ENCODE measurements around the gene TXNRD2.
"Not testable (repeated sequence)": the region's sequence is repeated elsewhere in the genome, so short reads cannot be mapped to it uniquely, and the experiment has no call there.

Gene TXNRD2

DNA sequence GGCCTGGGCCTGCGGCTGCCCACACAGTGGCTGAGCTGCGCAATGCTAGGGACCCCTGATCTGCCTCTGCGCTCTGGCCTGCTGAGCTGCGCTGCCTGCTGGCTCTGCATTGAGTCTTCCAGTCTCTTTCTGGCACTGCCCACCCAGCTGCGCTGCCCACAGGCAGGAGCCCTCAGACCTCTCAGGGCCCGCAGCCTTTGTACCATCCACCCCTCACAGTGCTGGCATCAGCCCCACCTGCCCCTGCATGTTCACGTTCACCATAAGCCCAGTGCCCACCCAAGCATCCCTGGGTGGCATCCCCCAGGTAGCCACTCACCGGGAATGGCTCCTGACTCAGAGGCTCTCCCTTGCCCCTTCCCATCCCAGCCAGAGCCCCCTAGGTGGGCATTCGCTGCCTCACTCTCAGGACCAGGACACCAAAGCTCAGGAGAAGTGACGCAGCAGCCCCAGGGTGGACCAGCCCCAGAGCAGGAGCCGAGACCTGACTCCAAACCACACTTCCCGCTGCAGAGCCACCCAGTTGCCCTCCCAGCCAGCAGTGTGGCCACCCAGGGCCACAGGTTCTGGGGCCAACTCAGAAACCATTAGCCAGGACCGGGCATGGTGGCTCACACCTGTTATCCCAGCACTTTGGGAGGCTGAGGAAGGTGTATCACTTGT, 21.8 kb downstream of the TXNRD2 start:
- DNase-seq = no peak

DNA sequence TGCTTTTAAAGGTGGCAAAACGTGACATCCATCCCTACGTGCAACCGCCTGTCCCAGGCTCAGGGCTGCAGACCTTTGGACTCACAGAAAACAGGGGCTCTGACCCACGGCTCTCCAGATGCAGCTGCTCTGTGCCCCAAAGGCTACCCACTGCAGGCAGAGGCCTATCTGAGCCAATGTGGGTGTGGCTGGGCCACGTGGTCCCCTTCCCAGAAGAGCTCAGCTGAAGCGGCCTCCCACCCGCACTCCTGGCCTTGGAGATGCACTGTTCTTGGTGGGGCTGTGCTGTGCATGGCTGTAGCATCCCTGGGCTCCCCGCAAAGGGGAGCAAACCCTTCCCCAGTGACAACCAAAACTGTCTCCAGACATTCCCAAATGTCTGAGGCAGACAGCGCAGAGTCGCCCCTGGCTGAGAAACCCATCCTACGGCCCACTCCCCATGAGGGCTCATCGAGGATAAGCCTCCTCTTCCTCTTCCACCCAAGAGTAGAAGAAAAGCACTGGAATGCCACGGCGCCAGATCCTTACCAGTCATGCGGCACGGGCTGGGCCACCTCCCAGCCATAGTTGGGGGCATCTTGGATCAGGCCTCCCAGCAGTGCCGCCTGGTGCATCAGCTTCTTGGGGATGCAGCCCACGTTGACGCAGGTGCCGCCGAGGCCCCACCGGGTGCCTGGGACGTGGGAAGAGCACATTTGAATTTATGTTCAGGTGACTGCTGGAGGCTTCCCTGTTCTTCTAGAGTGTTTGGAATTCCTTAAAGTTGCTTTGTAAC, 23.1 kb downstream of the TXNRD2 start:
- DNase-seq = no peak

DNA sequence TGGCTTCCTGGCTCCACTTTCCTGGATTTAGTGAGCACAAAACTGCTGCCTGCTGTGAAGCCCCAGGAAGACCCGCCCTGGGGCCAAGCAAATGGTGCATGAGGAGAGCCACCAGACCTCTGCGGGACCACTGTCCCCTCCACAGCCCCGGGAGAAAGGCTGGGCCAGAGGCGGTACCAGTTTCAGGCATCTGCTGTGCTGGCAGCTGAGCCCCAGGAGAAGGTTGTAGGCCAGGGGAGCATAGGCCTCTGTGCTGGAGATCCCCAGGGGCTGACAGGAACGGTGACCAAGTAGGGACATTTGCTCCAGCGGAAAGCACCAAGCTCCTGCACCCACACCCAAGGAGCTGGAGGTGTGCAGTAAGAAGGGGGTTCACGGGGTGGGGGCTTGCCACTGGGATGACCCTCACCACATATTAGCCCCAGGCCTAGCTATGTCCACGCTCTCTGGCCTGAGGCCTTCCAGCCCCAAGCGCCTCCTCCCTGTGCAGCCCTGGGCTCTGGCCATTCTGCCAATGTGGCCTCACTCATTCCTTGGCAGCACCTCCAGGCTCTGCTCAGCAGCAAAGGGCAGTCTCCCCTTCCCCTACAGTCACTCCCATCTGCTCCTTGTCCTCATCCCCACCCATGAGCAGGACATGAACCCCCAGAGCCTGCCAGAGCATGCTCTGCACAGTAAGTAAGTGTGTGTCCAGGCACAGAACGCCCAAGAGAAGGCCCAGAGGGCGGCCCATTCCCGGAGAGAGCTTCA, 24.1 kb downstream of the TXNRD2 start:
- DNase-seq = no peak

DNA sequence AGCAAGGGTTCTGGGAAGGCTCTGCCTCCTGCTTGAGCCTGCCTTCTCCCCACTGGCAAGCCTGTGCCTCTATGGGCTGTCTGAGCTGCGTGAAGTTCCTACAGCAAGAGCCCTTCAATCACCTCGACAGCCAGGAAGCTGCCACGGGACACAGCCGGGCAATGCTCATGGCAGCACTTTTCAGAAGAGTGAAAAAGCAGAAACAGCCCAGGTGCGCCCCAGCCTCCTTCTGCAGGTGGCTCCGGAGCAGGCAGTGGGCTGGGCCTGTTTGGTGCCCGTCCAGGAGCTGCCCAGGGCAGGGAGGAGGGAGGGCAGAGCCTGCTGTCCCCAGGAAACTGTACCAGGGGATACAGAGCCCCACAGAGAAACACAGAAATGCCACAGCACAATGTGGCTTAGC, 24.7 kb downstream of the TXNRD2 start:
- no peak for DNase-seq

DNA sequence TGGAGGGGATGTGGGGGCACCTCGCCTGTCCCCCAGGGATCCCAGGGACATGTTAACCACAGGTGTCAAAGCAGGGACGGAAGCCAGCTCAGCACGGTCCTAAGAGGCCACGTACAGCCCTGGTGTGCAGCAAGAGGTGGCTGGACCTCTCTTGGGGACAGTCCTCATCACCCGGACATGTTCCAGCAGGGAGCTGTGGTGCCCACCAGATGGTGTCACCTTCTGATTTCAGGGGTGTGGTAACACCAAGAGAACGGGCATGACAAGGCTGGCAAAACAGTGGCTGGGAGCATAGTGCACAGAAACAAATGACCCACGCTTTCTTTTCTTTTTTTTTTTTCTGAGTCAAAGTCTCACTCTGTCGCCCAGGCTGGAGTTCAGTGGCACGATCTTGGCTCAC, 25.6 kb downstream of the TXNRD2 start:
- no peak for DNase-seq

DNA sequence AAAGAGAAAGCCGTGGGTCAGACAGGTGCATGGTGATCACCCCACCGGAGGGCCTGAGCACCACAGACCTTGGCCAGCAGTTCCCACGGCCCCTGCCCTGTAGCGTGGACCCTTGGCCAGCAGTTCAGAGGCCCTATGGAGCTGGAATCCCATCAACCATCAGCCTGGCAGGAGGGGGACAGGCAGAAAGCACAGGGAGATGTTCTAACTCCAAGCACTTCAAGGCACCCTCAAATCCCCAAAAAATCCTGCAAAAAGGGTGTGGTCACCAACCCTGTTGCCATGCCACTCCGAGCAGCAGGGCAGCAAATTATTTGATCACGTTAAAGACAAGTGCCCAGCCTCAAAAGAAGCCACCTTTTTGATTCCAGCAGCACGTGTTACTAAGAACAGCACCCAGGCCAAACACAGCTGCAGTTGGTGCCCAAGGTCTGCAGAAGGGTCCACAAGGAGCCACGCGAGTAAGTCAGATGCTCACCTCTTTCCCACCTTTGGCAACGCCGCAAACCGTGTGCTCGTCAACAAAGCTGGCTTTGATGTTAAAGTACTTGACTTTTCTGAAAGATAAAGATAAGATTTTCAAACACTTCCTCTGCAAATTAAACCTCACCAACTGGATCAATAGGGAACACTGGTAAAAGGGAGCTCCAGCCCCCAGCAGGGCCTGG, 26.2 kb downstream of the TXNRD2 start:
- DNase-seq = no peak

DNA sequence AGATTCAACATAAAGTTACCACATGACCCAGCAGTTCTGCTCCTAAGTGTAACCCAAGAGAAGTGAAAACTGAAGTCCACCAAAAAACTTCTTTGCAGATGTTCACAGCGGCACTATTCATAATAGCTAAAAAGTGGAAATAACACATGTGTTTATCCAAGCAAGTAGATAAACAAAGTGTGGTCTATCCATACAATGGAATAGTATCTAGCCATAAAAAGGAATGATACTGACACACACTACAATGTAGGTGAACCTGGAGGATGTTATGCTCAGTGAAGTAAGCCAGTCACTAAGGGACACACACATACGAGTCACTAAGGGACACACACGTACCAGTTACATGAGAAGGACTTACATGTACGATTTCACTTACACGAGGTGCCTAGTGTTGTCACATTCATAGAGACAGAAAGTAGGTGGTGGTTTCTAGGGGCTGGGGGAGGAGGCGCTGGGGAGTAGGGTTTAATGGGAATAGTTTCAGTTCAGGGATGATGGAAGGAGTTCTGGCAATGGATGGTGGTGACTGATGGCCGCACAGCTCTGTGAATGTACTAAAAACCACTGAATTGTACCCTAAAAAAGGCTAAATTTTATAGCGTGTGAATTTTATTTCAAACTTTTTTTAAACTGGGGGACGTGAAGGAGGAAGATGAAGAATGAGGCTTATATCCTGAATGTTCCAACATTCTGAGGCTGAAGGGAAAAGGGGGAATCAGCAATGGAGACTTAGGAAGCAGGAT, 27.2 kb downstream of the TXNRD2 start:
- no peak for DNase-seq

DNA sequence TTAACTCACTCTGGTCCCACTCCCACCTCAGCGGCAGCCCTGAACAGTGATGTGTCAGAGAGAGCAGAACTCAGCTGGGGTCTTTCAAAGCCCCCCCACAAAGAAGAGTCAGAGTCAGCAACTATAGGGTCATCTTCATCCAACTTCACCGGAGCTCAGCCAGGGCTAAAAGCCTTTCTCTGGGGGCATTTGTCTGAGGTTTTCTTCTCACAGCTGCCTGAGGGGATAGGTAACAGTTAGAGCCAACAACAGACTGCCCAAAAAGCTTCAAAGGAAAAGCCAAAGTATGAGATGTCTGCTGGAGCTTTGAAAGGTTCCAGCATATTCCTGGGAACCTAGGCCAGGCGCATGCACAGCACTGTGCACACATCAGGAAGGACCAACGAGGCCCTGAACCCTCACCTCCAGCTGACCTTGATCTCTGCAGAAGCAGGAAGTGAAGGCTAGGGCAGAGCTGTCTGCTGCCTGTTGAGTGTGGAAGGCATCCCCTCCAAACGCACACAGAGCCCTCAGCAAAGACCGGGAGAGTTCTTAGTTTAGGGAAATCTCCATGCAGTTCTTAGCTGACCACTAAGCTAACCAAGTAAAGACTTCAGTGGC, 28.2 kb downstream of the TXNRD2 start:
- no peak for DNase-seq

DNA sequence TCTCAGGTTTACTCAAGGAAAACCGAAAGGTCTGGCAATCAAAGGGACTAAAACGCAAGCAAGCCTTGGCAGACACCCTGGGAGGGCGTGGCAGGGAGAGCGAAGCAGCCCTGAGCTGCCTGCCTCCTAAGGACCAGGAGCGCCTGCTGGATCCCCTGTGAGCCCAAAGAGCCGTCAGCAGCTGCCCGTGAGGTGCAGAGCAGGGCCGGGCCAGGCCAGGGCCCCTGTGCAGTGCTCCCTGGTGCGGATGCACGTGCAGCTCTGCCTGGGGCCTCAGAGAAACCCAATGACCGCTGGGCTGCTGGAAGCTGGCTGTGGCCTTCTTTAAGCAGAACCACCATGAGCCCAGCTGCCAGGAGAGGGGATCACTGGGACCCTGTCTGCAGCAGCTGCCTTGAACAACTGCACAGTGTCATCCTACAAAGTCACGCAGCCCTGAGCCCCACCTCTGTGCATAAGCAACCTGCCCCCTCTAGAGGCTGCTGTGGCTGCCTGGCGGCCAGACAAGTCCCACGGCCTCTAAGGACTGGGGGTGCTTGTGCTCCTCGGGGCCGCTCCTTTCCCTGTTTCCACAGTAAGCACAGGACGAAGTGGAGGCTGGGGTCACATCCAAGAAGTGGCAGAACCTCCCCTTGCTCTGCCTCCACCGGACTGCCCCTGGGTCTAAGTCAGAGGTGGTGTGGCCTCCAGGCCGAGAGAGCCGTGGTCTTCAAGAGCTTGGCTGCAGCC, 29.2 kb downstream of the TXNRD2 start:
- DNase-seq = no peak

DNA sequence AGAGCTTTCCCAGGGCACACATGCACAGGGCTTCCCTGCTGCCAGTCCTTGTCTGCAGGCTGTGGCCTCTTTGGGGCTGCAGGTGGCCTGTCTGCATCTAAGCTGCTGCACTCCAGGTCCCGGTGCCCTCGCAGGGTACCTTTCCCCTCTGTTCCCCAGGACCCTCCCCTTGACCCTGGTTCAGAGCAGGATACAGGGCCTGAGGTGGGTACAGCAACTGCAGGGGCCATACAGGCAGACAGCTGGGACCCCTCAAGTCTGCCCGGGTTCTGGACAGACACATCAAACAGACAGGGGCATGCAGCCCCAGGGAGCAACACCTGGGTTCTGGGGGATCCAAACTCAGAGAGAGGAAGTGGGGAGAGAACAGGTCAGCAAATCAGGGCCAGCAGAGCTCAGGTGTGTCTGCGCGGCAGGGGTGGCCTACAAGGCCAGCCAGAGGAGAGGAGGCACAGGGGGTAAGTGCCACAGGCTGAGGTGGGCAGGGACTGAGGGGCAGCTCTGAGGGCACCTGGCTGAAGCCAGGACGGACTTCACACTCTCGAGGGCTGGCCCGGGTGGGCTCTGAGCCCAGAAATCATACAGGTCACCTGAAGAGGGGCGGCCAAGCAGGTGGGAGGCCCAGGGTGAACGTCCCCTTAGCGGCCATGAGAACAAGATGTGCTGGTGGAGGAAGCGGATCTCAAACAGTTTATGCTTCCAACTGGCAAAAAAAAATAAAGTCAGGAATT, 29.9 kb downstream of the TXNRD2 start:
- DNase-seq = no peak

DNA sequence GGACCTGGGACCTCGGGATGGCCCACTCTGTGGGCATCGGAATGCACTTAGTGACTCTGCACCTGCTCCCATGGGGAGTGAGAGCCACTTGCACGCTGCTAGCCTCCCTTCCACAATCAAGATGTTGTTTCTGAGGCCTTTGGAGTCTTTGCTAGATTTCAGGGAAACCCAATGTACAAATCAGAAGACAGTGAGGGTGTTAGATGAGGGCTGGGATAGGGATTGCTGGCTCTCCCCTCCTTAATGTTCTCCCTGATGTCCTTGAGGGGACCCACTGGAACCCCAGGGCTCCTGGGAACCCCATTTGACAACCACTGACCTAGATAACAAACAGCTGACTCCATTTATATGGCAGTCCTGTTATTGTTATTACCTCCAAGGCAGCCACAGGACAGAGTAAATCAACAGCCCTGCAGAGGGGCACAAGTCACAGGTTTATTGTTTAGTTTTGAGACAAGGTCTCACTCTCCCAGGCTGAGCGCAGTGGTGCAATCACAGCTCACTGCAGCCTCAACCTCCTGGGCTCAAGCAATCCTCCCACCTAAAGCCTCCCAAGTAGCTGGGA, 31.4 kb downstream of the TXNRD2 start:
- no peak for DNase-seq

DNA sequence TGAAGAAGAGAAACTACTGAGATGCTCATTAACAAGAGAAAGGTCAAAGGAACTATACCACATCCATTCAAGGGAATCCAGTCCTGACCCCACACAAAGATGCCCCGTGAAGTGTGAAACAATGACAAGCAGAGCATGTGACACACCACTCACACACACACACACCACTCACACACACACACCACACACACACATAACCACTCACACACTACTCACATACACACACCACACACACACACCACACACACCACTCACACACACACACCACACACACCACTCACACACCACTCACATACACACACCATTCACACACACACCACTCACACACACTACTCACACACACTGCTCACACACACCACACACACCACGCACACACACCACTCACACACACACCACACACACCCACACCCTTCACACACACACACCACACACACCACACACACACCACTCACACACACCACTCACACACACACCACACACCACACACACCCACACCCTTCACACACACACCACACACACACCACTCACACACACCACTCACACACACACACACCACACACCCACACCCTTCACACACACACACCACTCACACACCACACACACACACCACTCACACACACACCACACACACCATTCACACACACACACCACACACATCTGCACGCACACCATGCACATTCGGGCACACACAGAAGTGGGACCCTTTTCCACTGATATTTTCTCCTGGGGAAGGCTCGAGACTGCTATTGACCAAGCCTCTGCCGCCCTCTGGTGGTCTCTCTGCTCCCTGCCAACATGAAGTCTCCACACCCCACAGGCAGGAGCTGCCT, 32.1 kb downstream of the TXNRD2 start:
- peak; percentile 82 for DNase-seq

DNA sequence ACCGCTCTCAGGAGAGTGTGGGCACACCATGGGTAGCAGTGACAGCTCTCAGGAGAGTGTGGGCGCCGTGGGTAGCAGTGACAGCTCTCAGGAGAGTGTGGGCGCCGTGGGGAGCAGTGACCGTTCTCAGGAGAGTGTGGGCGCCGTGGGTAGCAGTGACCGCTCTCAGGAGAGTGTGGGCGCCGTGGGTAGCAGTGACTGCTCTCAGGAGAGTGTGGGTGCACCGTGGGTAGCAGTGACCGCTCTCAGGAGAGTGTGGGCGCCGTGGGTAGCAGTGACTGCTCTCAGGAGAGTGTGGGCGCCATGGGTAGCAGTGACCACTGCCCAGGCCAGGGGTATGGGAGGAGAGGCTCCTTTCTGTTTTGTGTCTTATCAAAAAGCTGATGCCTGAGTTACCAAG, 33.7 kb downstream of the TXNRD2 start:
- not testable (repeated sequence) for DNase-seq

DNA sequence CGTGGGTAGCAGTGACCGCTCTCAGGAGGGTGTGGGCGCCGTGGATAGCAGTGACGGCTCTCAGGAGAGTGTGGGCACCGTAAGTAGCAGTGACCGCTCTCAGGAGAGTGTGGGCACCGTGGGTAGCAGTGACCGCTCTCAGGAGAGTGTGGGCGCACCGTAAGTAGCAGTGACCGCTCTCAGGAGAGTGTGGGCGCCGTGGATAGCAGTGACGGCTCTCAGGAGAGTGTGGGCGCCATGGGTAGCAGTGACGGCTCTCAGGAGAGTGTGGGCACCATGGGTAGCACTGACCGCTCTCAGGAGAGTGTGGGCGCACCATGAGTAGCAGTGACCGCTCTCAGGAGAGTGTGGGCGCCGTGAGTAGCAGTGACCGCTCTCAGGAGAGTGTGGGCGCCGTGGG, 34.8 kb downstream of the TXNRD2 start:
- DNase-seq = not testable (repeated sequence)

DNA sequence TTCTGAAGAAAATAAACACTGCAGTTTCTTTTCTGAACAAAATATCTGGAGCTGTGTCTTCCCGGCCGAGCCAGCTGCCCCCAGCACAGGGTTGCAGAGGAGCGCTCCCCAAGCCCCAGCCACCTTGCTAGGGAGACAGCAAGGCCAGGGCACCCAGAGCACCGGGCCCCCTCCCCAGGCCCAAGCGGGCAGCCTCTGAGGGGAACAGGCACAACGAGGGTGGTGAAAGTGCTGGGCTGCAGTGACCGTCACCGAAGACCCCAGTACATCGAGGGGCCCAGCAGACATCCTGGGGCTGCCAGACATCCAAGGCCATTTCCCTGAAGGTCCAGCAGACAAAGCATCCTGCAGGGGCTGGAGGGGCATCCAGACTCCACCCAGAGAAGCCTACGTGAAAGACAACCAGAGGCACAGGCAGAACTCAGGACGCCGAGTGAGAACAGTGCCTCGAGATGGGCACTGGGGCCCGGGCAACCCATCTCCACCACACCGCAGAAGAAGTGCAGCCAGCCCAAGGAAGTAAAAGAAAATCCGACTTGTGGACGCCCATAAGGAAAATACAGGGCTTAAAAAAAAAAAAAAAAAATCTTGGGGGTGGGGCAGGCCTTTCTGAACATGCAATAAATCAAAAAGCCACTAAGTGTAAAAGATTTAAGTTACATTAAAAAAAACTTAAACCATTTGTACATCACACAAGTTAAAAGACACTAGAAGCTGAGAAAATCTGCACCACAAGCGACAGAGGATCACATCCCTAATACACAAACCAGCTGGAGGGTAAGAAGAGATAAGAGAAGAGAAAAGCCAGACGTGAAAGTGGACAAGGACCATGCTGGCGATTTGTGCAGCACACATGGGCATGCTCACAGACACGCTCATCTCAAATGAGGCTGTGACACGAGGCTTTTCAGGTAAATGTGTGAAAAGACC, 36.0 kb downstream of the TXNRD2 start:
- no peak for DNase-seq

DNA sequence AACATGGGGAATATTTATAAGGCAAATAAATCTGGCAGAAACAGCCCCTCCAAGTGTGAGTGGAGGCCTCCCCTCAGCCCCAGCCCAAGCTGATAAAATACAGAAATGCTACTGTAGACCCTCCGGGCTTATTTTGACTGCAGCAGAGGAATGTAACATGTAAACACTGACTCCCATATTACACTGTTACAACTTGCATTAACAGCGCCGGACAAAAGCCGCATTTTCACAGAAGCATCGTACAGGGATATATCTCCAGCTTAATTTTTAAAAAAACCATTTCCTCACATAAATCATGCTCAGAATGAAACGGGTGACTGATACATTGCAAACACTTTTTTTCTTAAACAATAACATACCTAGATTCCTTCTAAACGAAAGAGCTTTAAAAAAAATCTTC, 36.7 kb downstream of the TXNRD2 start:
- no peak for DNase-seq

DNA sequence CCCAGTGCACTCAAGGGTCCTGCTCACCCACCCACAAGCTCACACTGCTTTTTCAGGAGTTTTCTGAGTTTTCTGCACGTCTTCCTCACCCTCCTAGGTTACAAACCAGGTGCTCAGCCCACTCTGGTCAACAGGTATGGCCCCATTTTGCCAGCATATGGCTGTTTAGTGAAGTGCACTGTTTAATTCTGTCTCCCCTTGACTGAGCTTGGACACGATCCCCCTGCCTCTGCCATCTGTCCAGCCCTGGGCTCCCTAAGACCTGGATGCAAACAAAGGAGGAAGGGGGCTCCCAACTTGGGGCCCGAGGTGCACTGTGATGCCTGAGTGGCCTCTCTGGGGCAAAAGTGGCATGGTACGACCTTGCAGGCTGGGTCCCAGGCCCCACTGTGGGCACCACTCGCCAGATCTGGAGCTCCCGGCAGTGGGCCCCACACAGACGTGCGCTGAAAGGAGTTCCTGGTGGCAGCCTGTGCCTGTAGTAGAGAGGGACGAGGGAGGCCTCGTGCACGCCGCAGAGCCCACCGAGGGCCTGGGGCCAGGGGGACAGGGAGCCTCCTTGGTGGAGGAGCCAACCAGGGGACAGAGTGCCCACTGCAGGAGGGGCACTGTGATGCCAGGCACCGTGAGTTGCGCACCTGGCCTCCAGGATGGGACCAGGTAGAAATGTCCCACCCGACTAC, 37.3 kb downstream of the TXNRD2 start:
- DNase-seq = no peak

DNA sequence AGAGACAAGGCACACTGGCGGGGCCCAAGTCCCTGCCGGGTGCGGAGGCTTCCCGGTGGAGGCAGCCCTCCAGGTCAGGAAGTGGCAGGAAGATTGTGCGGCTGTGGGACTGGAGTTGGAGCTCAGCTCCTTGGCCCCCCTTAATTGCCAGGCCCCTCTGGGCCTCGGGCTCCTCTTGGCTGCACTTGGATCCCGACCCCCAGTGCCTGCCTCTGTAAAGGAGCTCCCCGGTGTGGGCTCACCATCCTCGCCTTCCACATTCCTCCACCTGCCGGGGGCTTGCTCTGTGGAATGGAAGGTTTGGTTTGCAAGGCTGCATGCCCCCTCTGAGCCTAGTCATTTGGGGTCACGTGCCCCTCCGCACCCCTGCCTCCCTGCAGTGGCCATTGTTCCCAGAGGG, 38.1 kb downstream of the TXNRD2 start:
- DNase-seq = no peak
